HL-60 (cell line): Measurements from ENCODE around the gene HBA2.
"Not testable (repeated sequence)": the region's sequence is repeated elsewhere in the genome, so short reads cannot be mapped to it uniquely, and the experiment has no call there.

Experiments used
- DNase-seq, 2 experiments: peaks; one replicate each; pipeline ENCODE4 v3.0.0-alpha.2; 2010 to 2020; ENCODE audit warnings: low read depth in 1 of 2, low spot score in 1 of 2
- H3K27ac ChIP-seq: fragments of 250-450 bp; sonication (Bioruptor Pico); replicated peaks from 2 replicates; pipeline ENCODE4 v1.5.1; 2020; ENCODE audit warnings: mild to moderate bottlenecking, moderate library complexity
- H3K27me3 ChIP-seq: fragments of 250-450 bp; sonication (Bioruptor Pico); 2 replicates; pipeline ENCODE4 v1.5.1; 2021; ENCODE audit warnings: mild to moderate bottlenecking, moderate library complexity; ENCODE audit not compliant: insufficient read depth, poor library complexity, severe bottlenecking
- H3K4me3 ChIP-seq: replicated peaks from 2 replicates; pipeline ENCODE4 v1.5.1; 2011; ENCODE audit warnings: mild to moderate bottlenecking, control low read depth, low read length; ENCODE audit not compliant: insufficient read depth
- GABPA ChIP-seq: IDR thresholded peaks from 2 replicates; pipeline ENCODE4 v1.6.1; 2012; ENCODE audit warnings: low read depth
- POLR2AphosphoS5 ChIP-seq: IDR thresholded peaks from 2 replicates; pipeline ENCODE4 v1.6.1; 2012; ENCODE audit warnings: low read depth
- SPI1 ChIP-seq: IDR thresholded peaks from 2 replicates; pipeline ENCODE4 v1.6.1; 2012; ENCODE audit warnings: low read depth, mild to moderate bottlenecking, borderline replicate concordance
- TF ChIP-seq, protein P1 (sequence below): IDR thresholded peaks from one replicate; pipeline ENCODE4 v1.5.1; 2011; ENCODE audit warnings: low read length, control low read depth, inconsistent platforms; ENCODE audit not compliant: insufficient read depth
- TF ChIP-seq, protein P2 (sequence below): IDR thresholded peaks from 2 replicates; pipeline ENCODE4 v1.6.1; 2012; ENCODE audit warnings: low read depth; ENCODE audit not compliant: insufficient replicate concordance

HBA2 gene

DNA sequence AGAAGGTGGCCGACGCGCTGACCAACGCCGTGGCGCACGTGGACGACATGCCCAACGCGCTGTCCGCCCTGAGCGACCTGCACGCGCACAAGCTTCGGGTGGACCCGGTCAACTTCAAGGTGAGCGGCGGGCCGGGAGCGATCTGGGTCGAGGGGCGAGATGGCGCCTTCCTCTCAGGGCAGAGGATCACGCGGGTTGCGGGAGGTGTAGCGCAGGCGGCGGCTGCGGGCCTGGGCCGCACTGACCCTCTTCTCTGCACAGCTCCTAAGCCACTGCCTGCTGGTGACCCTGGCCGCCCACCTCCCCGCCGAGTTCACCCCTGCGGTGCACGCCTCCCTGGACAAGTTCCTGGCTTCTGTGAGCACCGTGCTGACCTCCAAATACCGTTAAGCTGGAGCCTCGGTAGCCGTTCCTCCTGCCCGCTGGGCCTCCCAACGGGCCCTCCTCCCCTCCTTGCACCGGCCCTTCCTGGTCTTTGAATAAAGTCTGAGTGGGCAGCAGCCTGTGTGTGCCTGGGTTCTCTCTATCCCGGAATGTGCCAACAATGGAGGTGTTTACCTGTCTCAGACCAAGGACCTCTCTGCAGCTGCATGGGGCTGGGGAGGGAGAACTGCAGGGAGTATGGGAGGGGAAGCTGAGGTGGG, 657 bp downstream of the HBA2 start:
- DNase-seq, H3K4me3 ChIP-seq, H3K27ac ChIP-seq: not testable (repeated sequence)
- H3K27me3 ChIP-seq = peaks cover 51% of the 10 kb centered on the region

DNA sequence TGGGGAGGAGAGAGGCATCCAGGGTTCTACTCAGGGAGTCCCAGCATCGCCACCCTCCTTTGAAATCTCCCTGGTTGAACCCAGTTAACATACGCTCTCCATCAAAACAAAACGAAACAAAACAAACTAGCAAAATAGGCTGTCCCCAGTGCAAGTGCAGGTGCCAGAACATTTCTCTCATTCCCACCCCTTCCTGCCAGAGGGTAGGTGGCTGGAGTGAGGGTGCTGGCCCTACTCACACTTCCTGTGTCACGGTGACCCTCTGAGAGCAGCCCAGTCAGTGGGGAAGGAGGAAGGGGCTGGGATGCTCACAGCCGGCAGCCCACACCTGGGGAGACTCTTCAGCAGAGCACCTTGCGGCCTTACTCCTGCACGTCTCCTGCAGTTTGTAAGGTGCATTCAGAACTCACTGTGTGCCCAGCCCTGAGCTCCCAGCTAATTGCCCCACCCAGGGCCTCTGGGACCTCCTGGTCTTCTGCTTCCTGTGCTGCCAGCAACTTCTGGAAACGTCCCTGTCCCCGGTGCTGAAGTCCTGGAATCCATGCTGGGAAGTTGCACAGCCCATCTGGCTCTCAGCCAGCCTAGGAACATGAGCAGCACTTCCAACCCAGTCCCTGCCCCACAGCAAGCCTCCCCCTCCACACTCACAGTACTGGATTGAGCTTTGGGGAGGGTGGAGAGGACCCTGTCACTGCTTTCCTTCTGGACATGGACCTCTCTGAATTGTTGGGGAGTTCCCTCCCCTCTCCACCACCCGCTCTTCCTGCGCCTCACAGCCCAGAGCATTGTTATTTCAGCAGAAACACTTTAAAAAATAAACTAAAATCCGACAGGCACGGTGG, 1.5 kb downstream of the HBA2 start:
- DNase-seq = not testable (repeated sequence)
- peaks cover 57% of the 10 kb centered on the region for H3K27me3 ChIP-seq

DNA sequence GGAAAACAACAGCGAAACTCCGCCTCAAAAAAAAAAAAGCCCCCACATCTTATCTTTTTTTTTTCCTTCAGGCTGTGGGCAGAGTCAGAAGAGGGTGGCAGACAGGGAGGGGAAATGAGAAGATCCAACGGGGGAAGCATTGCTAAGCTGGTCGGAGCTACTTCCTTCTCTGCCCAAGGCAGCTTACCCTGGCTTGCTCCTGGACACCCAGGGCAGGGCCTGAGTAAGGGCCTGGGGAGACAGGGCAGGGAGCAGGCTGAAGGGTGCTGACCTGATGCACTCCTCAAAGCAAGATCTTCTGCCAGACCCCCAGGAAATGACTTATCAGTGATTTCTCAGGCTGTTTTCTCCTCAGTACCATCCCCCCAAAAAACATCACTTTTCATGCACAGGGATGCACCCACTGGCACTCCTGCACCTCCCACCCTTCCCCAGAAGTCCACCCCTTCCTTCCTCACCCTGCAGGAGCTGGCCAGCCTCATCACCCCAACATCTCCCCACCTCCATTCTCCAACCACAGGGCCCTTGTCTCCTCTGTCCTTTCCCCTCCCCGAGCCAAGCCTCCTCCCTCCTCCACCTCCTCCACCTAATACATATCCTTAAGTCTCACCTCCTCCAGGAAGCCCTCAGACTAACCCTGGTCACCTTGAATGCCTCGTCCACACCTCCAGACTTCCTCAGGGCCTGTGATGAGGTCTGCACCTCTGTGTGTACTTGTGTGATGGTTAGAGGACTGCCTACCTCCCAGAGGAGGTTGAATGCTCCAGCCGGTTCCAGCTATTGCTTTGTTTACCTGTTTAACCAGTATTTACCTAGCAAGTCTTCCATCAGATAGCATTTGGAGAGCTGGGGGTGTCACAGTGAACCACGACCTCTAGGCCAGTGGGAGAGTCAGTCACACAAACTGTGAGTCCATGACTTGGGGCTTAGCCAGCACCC, 2.6 kb downstream of the HBA2 start:
- peaks cover 63% of the 10 kb centered on the region for H3K27me3 ChIP-seq
- TF ChIP-seq SPI1 = no peak
- TF ChIP-seq, protein P1, sequence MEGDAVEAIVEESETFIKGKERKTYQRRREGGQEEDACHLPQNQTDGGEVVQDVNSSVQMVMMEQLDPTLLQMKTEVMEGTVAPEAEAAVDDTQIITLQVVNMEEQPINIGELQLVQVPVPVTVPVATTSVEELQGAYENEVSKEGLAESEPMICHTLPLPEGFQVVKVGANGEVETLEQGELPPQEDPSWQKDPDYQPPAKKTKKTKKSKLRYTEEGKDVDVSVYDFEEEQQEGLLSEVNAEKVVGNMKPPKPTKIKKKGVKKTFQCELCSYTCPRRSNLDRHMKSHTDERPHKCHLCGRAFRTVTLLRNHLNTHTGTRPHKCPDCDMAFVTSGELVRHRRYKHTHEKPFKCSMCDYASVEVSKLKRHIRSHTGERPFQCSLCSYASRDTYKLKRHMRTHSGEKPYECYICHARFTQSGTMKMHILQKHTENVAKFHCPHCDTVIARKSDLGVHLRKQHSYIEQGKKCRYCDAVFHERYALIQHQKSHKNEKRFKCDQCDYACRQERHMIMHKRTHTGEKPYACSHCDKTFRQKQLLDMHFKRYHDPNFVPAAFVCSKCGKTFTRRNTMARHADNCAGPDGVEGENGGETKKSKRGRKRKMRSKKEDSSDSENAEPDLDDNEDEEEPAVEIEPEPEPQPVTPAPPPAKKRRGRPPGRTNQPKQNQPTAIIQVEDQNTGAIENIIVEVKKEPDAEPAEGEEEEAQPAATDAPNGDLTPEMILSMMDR = no peak
- no peak for TF ChIP-seq GABPA
- TF ChIP-seq, protein P2, sequence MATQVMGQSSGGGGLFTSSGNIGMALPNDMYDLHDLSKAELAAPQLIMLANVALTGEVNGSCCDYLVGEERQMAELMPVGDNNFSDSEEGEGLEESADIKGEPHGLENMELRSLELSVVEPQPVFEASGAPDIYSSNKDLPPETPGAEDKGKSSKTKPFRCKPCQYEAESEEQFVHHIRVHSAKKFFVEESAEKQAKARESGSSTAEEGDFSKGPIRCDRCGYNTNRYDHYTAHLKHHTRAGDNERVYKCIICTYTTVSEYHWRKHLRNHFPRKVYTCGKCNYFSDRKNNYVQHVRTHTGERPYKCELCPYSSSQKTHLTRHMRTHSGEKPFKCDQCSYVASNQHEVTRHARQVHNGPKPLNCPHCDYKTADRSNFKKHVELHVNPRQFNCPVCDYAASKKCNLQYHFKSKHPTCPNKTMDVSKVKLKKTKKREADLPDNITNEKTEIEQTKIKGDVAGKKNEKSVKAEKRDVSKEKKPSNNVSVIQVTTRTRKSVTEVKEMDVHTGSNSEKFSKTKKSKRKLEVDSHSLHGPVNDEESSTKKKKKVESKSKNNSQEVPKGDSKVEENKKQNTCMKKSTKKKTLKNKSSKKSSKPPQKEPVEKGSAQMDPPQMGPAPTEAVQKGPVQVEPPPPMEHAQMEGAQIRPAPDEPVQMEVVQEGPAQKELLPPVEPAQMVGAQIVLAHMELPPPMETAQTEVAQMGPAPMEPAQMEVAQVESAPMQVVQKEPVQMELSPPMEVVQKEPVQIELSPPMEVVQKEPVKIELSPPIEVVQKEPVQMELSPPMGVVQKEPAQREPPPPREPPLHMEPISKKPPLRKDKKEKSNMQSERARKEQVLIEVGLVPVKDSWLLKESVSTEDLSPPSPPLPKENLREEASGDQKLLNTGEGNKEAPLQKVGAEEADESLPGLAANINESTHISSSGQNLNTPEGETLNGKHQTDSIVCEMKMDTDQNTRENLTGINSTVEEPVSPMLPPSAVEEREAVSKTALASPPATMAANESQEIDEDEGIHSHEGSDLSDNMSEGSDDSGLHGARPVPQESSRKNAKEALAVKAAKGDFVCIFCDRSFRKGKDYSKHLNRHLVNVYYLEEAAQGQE = no peak
- no peak for TF ChIP-seq POLR2AphosphoS5
- no peak for DNase-seq
- H3K4me3 ChIP-seq = no peak overlapping the region
- no peak overlapping the region for H3K27ac ChIP-seq

More for the DNA sequence above, 1.5 kb downstream of the HBA2 start:
- H3K4me3 ChIP-seq, H3K27ac ChIP-seq: not testable (repeated sequence)
- TF ChIP-seq, protein P2 = peak; percentile 72

DNA sequence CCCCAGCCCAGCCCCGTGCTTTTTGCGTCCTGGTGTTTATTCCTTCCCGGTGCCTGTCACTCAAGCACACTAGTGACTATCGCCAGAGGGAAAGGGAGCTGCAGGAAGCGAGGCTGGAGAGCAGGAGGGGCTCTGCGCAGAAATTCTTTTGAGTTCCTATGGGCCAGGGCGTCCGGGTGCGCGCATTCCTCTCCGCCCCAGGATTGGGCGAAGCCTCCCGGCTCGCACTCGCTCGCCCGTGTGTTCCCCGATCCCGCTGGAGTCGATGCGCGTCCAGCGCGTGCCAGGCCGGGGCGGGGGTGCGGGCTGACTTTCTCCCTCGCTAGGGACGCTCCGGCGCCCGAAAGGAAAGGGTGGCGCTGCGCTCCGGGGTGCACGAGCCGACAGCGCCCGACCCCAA, 3.3 kb downstream of the HBA2 start:
- not testable (repeated sequence) for DNase-seq, H3K4me3 ChIP-seq, H3K27ac ChIP-seq
- H3K27me3 ChIP-seq = peaks cover 60% of the 10 kb centered on the region

DNA sequence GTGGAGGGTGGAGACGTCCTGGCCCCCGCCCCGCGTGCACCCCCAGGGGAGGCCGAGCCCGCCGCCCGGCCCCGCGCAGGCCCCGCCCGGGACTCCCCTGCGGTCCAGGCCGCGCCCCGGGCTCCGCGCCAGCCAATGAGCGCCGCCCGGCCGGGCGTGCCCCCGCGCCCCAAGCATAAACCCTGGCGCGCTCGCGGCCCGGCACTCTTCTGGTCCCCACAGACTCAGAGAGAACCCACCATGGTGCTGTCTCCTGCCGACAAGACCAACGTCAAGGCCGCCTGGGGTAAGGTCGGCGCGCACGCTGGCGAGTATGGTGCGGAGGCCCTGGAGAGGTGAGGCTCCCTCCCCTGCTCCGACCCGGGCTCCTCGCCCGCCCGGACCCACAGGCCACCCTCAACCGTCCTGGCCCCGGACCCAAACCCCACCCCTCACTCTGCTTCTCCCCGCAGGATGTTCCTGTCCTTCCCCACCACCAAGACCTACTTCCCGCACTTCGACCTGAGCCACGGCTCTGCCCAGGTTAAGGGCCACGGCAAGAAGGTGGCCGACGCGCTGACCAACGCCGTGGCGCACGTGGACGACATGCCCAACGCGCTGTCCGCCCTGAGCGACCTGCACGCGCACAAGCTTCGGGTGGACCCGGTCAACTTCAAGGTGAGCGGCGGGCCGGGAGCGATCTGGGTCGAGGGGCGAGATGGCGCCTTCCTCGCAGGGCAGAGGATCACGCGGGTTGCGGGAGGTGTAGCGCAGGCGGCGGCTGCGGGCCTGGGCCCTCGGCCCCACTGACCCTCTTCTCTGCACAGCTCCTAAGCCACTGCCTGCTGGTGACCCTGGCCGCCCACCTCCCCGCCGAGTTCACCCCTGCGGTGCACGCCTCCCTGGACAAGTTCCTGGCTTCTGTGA, 4.1 kb downstream of the HBA2 start, which contains the start of gene HBA1:
Gene HBA1, plus strand, starts transcription at position 204 of the 906 bp plus-strand sequence. Its CDS starts 37 bp downstream, at position 241.
- peaks cover 54% of the 10 kb centered on the region for H3K27me3 ChIP-seq
- H3K4me3 ChIP-seq, DNase-seq, H3K27ac ChIP-seq: not testable (repeated sequence)
